ENCODE measurements around the gene ACKR2. TPM values are rescaled to one million over a fixed set of nuclear protein-coding genes. Genes with fewer than 3 reads are reported as not detected.

The ACKR2 gene
- total RNA-seq, 1 experiment from 2014 or later, result not detected

- H2BK15ac ChIP-seq (ENCODE audit: low read depth, low read length), result no peak overlapping the region
- no peak overlapping the region for H4K8ac ChIP-seq (replicated peaks; ENCODE audit: insufficient read length, low read depth, low read length)
- no peak for TF ChIP-seq CTCF (conservative IDR thresholded peaks at IDR 0.05)
- no peak overlapping the region for H2BK12ac ChIP-seq (ENCODE audit: insufficient read length, low read depth, low read length)
- no peak overlapping the region for H3K4me2 ChIP-seq (ENCODE audit: insufficient read depth, insufficient read length, low read length)
- Mint-ChIP-seq H3K27me3 (ENCODE audit: low read depth) (peaks cover 4% of the 10 kb centered on the region), H3K36me3 (ENCODE audit: insufficient read depth in 1 of 3, low read depth in 3 of 3) (no peaks in the 10 kb centered on the region), H3K9me3 (no peaks in the 10 kb centered on the region), H3K4me1 (peaks cover 13% of the 10 kb centered on the region in 2 experiments), H3K27ac (no peak overlapping the region), H3K4me3 (no peak overlapping the region)
- H2AFZ ChIP-seq (ENCODE audit: low read length), result no peak overlapping the region
- H3K79me1 ChIP-seq (ENCODE audit: insufficient read depth, low read depth, low read length, poor library complexity, severe bottlenecking), result no peaks in the 10 kb centered on the region
- no peaks in the 10 kb centered on the region for H3K23me2 ChIP-seq (ENCODE audit: insufficient read length, low read depth, low read length, poor library complexity, severe bottlenecking)
- no peak overlapping the region for H4K5ac ChIP-seq (ENCODE audit: insufficient read length, low read depth, low read length)
- H3K79me2 ChIP-seq (ENCODE audit: insufficient read depth, low read length), result no peaks in the 10 kb centered on the region
- no peaks in the 10 kb centered on the region for H3K27me3 ChIP-seq (ENCODE audit: insufficient read depth, low read length)
- H2BK5ac ChIP-seq (ENCODE audit: insufficient read length, low read length), result no peak overlapping the region
- no peak overlapping the region for H2BK120ac ChIP-seq (ENCODE audit: low read depth, low read length, poor library complexity, severe bottlenecking)
- DNase-seq, result no peak
- H3K56ac ChIP-seq (ENCODE audit: insufficient read length, low read depth, low read length), result no peak overlapping the region
- H2AK5ac ChIP-seq (ENCODE audit: insufficient read length, low read length), result no peak overlapping the region
- no peak overlapping the region for H4K91ac ChIP-seq (ENCODE audit: insufficient read length, low read depth, low read length)
- no peak overlapping the region for H3K18ac ChIP-seq (ENCODE audit: insufficient read length, low read depth, low read length)
- H3K23ac ChIP-seq (ENCODE audit: insufficient read length, low read depth, low read length), result no peak overlapping the region
- no peaks in the 10 kb centered on the region for H4K20me1 ChIP-seq (ENCODE audit: control insufficient read depth, insufficient read depth, insufficient read length)
- H3K14ac ChIP-seq (ENCODE audit: insufficient read depth, low read length), result no peak overlapping the region
- no peak overlapping the region for H3K9ac ChIP-seq (ENCODE audit: extremely low read depth, insufficient read length, low read length)
- no peak overlapping the region for H3T11ph ChIP-seq (ENCODE audit: low read length)
- no peak overlapping the region for H2BK20ac ChIP-seq (ENCODE audit: low read depth, low read length, poor library complexity, severe bottlenecking)
- no peaks in the 10 kb centered on the region for H3K9me3 ChIP-seq (ENCODE audit: control insufficient read depth, low read depth, low read length)
- peaks cover 3% of the 10 kb centered on the region; the same call in 1 of the 2 replicates for H3K4me1 ChIP-seq (ENCODE audit: insufficient read depth, low read length)
- H3K4ac ChIP-seq (ENCODE audit: low read depth, low read length), result no peak overlapping the region
- WGBS (ENCODE audit: extremely low coverage, insufficient read length, low lambda C conversion rate), result no CpG with 5 or more reads among the region's 1 CpG
- H3K27ac ChIP-seq (ENCODE audit: insufficient read length, low read depth, low read length), result no peak overlapping the region
Measured at GRCh38 chr3:42841332-42841731, 32.1 kb downstream of the ACKR2 start.
